ENCODE measurements around the gene MED31. TPM values are rescaled to one million over a fixed set of nuclear protein-coding genes. Genes with fewer than 3 reads are reported as not detected.

The MED31 gene
- total RNA-seq, 1 donor from 2014 or later = 12.9 TPM

- Mint-ChIP-seq H3K27ac (ENCODE audit: unreplicated experiment) (peak overlapping the region; percentile 95), H3K36me3 (ENCODE audit: low read depth) (peaks cover 2% of the 10 kb centered on the region), H3K27me3 (ENCODE audit: low read depth) (no peaks in the 10 kb centered on the region), H3K4me1 (ENCODE audit: low read depth) (peaks cover 35% of the 10 kb centered on the region), H3K9me3 (ENCODE audit: low read depth) (no peaks in the 10 kb centered on the region), H3K4me3 (ENCODE audit: unreplicated experiment) (peak overlapping the region; percentile 82)
- TF ChIP-seq CTCF (IDR thresholded peaks at IDR 0.05) = no peak
- DNase-seq (ENCODE audit: low spot score) = no peak
These were observed 10.1 kb downstream of the MED31 start for GRCh38 chr17:6641247-6641863.

GRCh38 chr17:6640536-6641246, 10.7 kb downstream of the MED31 start, which contains the start of the genes KIAA0753 and TXNDC17:
Gene KIAA0753 (minus strand): TSS chr17:6640711. CDS start chr17:6635103, 5,608 bp downstream.
Gene TXNDC17 (plus strand): TSS chr17:6641060. CDS start chr17:6641083, 23 bp downstream.
- peak within 1 kb of the TSS; percentile 82 for H3K4me3 Mint-ChIP-seq (ENCODE audit: unreplicated experiment)
- no peaks in the 10 kb centered on the region for H3K9me3 Mint-ChIP-seq (ENCODE audit: low read depth)
- no peak for TF ChIP-seq CTCF (IDR thresholded peaks at IDR 0.05)
- H3K36me3 Mint-ChIP-seq (ENCODE audit: low read depth) = peaks cover 2% of the 10 kb centered on the region
- peak within 1 kb of the TSS; percentile 95 for H3K27ac Mint-ChIP-seq (ENCODE audit: unreplicated experiment)
- no peaks in the 10 kb centered on the region for H3K27me3 Mint-ChIP-seq (ENCODE audit: low read depth)
- peaks cover 35% of the 10 kb centered on the region for H3K4me1 Mint-ChIP-seq (ENCODE audit: low read depth)
- peak; percentile 98 for DNase-seq (ENCODE audit: low spot score)

GRCh38 chr17:6639586-6640535, 11.5 kb downstream of the MED31 start:
- H3K36me3 Mint-ChIP-seq (ENCODE audit: low read depth) = peaks cover 4% of the 10 kb centered on the region
- peak overlapping the region; percentile 82 for H3K4me3 Mint-ChIP-seq (ENCODE audit: unreplicated experiment)
- no peaks in the 10 kb centered on the region for H3K9me3 Mint-ChIP-seq (ENCODE audit: low read depth)
- H3K27me3 Mint-ChIP-seq (ENCODE audit: low read depth) = no peaks in the 10 kb centered on the region
- DNase-seq (ENCODE audit: low spot score) = no peak
- peak overlapping the region; percentile 95 for H3K27ac Mint-ChIP-seq (ENCODE audit: unreplicated experiment)
- TF ChIP-seq CTCF (IDR thresholded peaks at IDR 0.05) = no peak
- peaks cover 35% of the 10 kb centered on the region for H3K4me1 Mint-ChIP-seq (ENCODE audit: low read depth)

GRCh38 chr17:6639014-6639585, 12.3 kb downstream of the MED31 start:
- Mint-ChIP-seq H3K4me1 (ENCODE audit: low read depth) (peaks cover 35% of the 10 kb centered on the region), H3K27me3 (ENCODE audit: low read depth) (no peaks in the 10 kb centered on the region), H3K9me3 (ENCODE audit: low read depth) (no peaks in the 10 kb centered on the region), H3K4me3 (ENCODE audit: unreplicated experiment) (peak overlapping the region; percentile 82), H3K27ac (ENCODE audit: unreplicated experiment) (peak overlapping the region; percentile 95), H3K36me3 (ENCODE audit: low read depth) (peaks cover 7% of the 10 kb centered on the region)
- no peak for DNase-seq (ENCODE audit: low spot score)
- no peak for TF ChIP-seq CTCF (IDR thresholded peaks at IDR 0.05)

Measured in chondrocyte (in vitro differentiated cells).